Tibial artery (tissue), 4 donors: ENCODE results near the gene COP1.
"Not testable (repeated sequence)": the region's sequence is repeated elsewhere in the genome, so short reads cannot be mapped to it uniquely, and the experiment has no call there.

ENCODE experiments used
- DNase-seq, 2 donors: peaks; one replicate each; pipeline ENCODE4 v3.0.0-alpha.2; 2019
- H3K27ac ChIP-seq, 2 donors: fragments of 200-600 bp; sonication (generic) in 1 of 2; 1 replicate in 1 of 2; 2 replicates in 1 of 2; pipeline ENCODE4 v1.5.1; 2018 to 2019; ENCODE audit warnings: mild to moderate bottlenecking in 1 of 2
- H3K27me3 ChIP-seq, 2 donors: fragments of 200-600 bp; sonication (generic) in 1 of 2; one replicate each; pipeline versions ENCODE4 v1.5.1 to v1.6.0; 2016 to 2019
- H3K36me3 ChIP-seq, 3 donors: fragments of 200-600 bp; sonication (generic) in 2 of 3; one replicate each; pipeline ENCODE4 v1.5.1; 2016 to 2019; ENCODE audit warnings: mild to moderate bottlenecking in 2 of 3
- H3K4me1 ChIP-seq, 4 donors: fragments of 200-600 bp; sonication (generic) in 2 of 4; 1 replicate in 3 of 4; 2 replicates in 1 of 4; pipeline ENCODE4 v1.5.1; 2016 to 2019
- H3K4me3 ChIP-seq, 2 donors: fragments of 200-600 bp; sonication (generic) in 1 of 2; 1 replicate in 1 of 2; 2 replicates in 1 of 2; pipeline ENCODE4 v1.5.1; 2018 to 2019; ENCODE audit warnings: mild to moderate bottlenecking in 2 of 2
- H3K9me3 ChIP-seq, 3 donors: fragments of 200-600 bp; sonication (generic) in 1 of 3; one replicate each; pipeline ENCODE4 v1.5.1; 2016 to 2019
- intact Hi-C: fragments of 100-400 bp; cut with DNase I; formaldehyde crosslinking; loops from one replicate; pipeline ENCODE4 v1.15.0; 2023; ENCODE audit warnings: low total_unique reads
- TF ChIP-seq, protein P1 (sequence below), 2 experiments: fragments of 200-600 bp in 1 of 2; fragments of 450-650 bp in 1 of 2; IDR thresholded peaks; one replicate each; pipeline ENCODE4 v1.5.1; 2017 to 2019; ENCODE audit warnings: antibody characterized with exemption in 2 of 2, mild to moderate bottlenecking in 1 of 2, moderate library complexity in 1 of 2

Gene COP1

DNA sequence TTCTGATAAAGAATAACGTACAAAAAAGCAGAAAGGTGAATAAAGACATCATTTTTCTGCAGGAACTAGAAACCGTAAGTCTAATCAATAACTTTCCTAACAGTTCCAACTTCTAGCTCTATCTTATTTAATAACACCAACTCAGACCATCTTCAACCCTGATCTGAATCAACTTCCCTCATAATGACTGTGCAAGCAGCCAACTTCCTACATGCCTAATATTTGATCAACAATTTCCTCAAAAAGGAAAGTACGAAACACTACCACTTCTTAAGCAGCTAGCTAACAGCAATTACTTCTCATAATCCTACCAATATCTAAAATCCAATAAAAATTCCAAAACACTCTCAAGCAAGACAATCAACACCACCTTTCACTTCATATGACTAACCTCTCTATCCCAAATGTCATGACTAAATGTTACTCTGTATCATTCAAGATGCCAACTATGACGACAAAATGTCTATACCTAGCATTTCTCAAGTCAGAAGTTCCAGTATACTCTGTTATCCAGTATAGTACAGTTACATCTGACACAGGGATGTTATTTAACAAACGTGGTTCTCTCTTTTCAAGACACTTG, 1.7 kb downstream of the COP1 start:
- peak overlapping the region; percentile 89 to 95 for H3K4me3 ChIP-seq
- intact Hi-C loops = no loop called here
- TF ChIP-seq, protein P1, sequence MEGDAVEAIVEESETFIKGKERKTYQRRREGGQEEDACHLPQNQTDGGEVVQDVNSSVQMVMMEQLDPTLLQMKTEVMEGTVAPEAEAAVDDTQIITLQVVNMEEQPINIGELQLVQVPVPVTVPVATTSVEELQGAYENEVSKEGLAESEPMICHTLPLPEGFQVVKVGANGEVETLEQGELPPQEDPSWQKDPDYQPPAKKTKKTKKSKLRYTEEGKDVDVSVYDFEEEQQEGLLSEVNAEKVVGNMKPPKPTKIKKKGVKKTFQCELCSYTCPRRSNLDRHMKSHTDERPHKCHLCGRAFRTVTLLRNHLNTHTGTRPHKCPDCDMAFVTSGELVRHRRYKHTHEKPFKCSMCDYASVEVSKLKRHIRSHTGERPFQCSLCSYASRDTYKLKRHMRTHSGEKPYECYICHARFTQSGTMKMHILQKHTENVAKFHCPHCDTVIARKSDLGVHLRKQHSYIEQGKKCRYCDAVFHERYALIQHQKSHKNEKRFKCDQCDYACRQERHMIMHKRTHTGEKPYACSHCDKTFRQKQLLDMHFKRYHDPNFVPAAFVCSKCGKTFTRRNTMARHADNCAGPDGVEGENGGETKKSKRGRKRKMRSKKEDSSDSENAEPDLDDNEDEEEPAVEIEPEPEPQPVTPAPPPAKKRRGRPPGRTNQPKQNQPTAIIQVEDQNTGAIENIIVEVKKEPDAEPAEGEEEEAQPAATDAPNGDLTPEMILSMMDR (IDR thresholded peaks at IDR 0.05) = no peak
- H3K27me3 ChIP-seq = no peaks in the 10 kb centered on the region
- peaks cover 0 to 49% (median 22%) of the 10 kb centered on the region in 4 donors for H3K4me1 ChIP-seq
- no peaks in the 10 kb centered on the region for H3K9me3 ChIP-seq
- DNase-seq = no peak
- peak overlapping the region; percentile 93 to 97 for H3K27ac ChIP-seq
- H3K36me3 ChIP-seq = no peaks in the 10 kb centered on the region

DNA sequence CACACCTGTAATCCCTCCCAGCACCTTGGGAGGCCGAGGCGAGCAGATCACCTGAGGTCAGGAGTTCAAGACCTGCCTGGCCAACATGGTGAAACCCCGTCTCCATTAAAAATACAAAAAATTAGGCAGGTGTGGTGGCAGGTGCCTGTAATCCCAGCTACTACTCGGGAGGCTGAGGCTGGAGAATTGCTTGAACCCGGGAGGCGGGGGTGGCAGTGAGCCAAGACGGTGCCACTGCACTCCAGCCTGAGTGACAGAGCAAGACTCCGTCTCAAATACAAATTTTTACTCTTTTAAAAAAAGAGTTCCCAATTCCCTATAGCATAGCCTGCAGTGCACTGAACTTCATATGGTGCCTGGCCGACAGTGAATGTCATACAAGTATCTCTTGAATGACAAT, 2.4 kb downstream of the COP1 start:
- H3K9me3 ChIP-seq, intact Hi-C loops, H3K27me3 ChIP-seq, H3K4me3 ChIP-seq, DNase-seq, H3K36me3 ChIP-seq: not testable (repeated sequence)
- H3K4me1 ChIP-seq = peaks cover 0 to 56% (median 22%) of the 10 kb centered on the region in 4 donors
- H3K27ac ChIP-seq = peak overlapping the region in 1 of 2 donors; percentile 97

DNA sequence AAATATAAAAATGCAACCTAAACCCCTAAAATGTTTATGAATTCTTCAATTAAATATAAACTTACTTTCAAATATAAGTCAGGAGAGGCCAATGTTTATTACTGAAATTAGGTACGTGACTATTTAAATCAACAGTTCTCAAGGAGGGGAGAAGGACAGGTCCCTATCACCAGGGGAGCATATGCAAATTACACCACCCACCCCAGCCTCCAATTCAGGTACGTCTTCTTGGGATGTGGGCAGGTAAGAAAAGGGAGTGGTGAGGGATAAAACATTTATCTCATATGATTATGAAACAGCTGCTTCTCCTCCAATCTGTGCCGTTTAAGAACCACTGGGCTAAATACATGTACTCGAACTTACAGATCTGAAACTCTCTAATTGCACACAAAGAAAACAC, 3.4 kb downstream of the COP1 start:
- H3K27me3 ChIP-seq = no peaks in the 10 kb centered on the region
- no peaks in the 10 kb centered on the region for H3K9me3 ChIP-seq
- H3K4me1 ChIP-seq = peaks cover 0 to 65% (median 22%) of the 10 kb centered on the region in 4 donors
- H3K4me3 ChIP-seq = no peak overlapping the region
- no peak overlapping the region for H3K27ac ChIP-seq
- H3K36me3 ChIP-seq = no peaks in the 10 kb centered on the region
- TF ChIP-seq, protein P1 (IDR thresholded peaks at IDR 0.05) = no peak
- no peak for DNase-seq
- intact Hi-C loops = no loop called here

DNA sequence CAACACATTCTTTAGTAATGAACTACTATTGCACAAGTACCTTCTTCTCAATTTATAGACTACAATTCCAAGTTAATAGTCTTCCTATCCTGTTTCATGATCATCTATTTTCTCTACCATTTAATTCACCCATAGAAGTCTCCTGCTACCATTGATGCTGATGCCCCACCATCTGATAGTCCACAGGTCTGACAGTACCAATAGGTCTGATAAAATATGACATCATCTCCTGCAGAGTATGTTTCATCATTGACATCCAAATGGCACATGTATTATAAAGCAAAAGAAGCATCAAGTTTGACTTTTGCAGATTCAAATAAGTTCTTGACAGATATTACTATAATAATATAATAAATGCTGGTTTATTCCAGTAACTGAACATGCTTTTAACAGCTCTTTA, 5.5 kb downstream of the COP1 start:
- no peaks in the 10 kb centered on the region for H3K27me3 ChIP-seq
- DNase-seq = no peak
- no peaks in the 10 kb centered on the region for H3K9me3 ChIP-seq
- peaks cover 0 to 62% (median 17%) of the 10 kb centered on the region in 4 donors for H3K4me1 ChIP-seq
- intact Hi-C loops = no loop called here
- H3K36me3 ChIP-seq = no peaks in the 10 kb centered on the region
- no peak overlapping the region for H3K27ac ChIP-seq
- no peak overlapping the region for H3K4me3 ChIP-seq
- TF ChIP-seq, protein P1 (IDR thresholded peaks at IDR 0.05) = no peak

DNA sequence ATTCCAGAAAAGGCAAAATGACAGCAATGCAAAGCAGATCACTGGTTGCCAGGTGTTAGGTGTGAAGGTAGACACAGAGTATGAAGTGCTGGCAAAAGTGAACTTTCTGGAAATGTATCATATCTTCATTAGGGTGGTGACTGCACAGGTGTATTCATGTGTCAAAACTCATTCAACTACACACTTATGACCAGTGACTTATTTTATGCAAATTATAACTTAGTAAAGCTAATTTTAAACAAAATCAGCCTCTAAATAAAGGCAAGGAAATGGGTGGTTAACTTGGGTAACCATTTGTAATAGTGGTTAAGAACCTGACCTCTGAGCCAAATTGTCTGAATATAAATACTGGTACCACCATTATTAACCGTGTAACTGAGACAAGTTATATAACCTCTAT, 7.4 kb downstream of the COP1 start:
- TF ChIP-seq, protein P1 (IDR thresholded peaks at IDR 0.05) = no peak
- intact Hi-C loops = no loop called here
- Histone ChIP-seq H3K4me1 (peaks cover 0 to 55% (median 4%) of the 10 kb centered on the region in 4 donors), H3K9me3 (no peaks in the 10 kb centered on the region), H3K36me3 (no peaks in the 10 kb centered on the region), H3K27me3 (no peaks in the 10 kb centered on the region), H3K4me3 (no peak overlapping the region), H3K27ac (no peak overlapping the region)
- no peak for DNase-seq

DNA sequence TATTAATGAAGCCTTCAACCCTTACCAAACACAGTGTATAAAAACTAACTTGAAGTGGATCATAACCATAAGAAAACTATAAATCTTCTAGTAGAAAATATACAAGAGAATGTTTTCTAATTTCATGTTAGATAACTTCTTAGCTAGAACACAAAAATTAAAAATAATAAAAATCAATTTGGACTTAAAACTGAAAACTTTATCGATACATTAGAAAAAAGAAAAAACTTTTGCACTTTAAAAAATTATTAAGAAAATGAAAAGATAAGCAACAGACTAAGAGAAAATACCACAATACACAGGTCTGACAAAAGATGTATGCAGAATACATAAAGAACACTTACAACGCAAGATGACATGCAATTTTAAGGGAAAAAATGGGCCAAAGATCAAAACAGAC, 8.7 kb downstream of the COP1 start:
- H3K36me3 ChIP-seq = no peaks in the 10 kb centered on the region
- no peaks in the 10 kb centered on the region for H3K27me3 ChIP-seq
- no peaks in the 10 kb centered on the region for H3K9me3 ChIP-seq
- H3K4me1 ChIP-seq = peaks cover 0 to 51% (median 0%) of the 10 kb centered on the region in 4 donors
- no peak overlapping the region for H3K27ac ChIP-seq
- intact Hi-C loops = no loop called here
- TF ChIP-seq, protein P1 (IDR thresholded peaks at IDR 0.05) = no peak
- no peak overlapping the region for H3K4me3 ChIP-seq
- DNase-seq = no peak
